OCI-LY1 (cell line): Measurements from ENCODE around the gene MAN2B2.

ENCODE experiments used
- CTCF ChIP-seq: fragments of 200-600 bp; sonication (generic), shearing (Covaris generic); IDR thresholded peaks from 2 replicates; pipeline ENCODE4 v1.5.1; 2017; ENCODE audit warnings: mild to moderate bottlenecking, antibody characterized with exemption, low read length, moderate library complexity, mixed read lengths
- EZH2 ChIP-seq: fragments of 200-600 bp; sonication (generic), shearing (Covaris generic); IDR thresholded peaks from 2 replicates; pipeline ENCODE4 v1.8.0; 2017; ENCODE audit warnings: borderline replicate concordance, mixed run types, mild to moderate bottlenecking, antibody characterized with exemption, low read length, moderate library complexity, mixed read lengths

- TF ChIP-seq CTCF, result no peak
- no peak for TF ChIP-seq EZH2
These were observed 19.9 kb downstream of the MAN2B2 start for GRCh38 chr4:6594826-6595355.
